Dendritic cell treated with granulocyte-macrophage colony-stimulating factor and Interleukin-4, amounts not matched to agents 40 ng/mL and 50 ng/mL, for 4 days (primary cell): ENCODE measurements around the gene IGFL2.
"Not testable (repeated sequence)": the region's sequence is repeated elsewhere in the genome, so short reads cannot be mapped to it uniquely, and the experiment has no call there.

Experiments
- H3K27ac Mint-ChIP-seq: one replicate; pipeline ENCODE4 v1.8.0; 2022; ENCODE audit warnings: mild to moderate bottlenecking, mixed read lengths
- H3K27me3 Mint-ChIP-seq: one replicate; pipeline ENCODE4 v1.8.0; 2022; ENCODE audit warnings: mild to moderate bottlenecking, mixed read lengths
- H3K36me3 Mint-ChIP-seq: one replicate; pipeline ENCODE4 v1.8.0; 2022; ENCODE audit warnings: low read depth, mixed read lengths
- H3K4me1 Mint-ChIP-seq: one replicate; pipeline ENCODE4 v1.8.0; 2022; ENCODE audit warnings: low read depth, mixed read lengths
- H3K4me3 Mint-ChIP-seq: one replicate; pipeline ENCODE4 v1.8.0; 2022; ENCODE audit warnings: mild to moderate bottlenecking, moderate library complexity, mixed read lengths
- H3K9me3 Mint-ChIP-seq: one replicate; pipeline ENCODE4 v1.8.0; 2022; ENCODE audit warnings: mixed read lengths
- intact Hi-C: fragments of 100-400 bp; cut with micrococcal nuclease; formaldehyde crosslinking; loops from one replicate; pipeline ENCODE4 v1.15.0; 2022

Gene IGFL2

DNA sequence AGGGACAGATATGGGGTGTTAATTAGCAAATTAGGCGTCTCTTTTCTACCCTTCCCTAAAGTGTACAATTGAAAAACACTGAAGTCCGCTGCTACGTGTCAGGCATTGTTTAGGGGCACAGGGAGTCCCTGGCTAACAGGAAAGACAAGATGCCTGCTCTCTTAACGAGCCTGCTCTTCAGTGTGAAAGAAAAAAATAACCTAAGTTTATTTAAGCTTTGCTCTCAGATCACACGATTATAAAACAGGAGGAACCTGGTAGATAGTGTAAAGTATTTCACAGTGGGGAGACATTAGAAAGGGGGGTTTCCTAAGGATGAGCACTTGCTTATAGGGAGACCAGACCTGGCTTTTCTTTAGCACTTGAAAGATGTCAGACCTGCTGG lies 38.7 kb downstream of the IGFL2 start:
- no peaks in the 10 kb centered on the region for H3K9me3 Mint-ChIP-seq
- intact Hi-C loops, result no loop called here
- no peak overlapping the region for H3K27ac Mint-ChIP-seq
- peaks cover 20% of the 10 kb centered on the region for H3K27me3 Mint-ChIP-seq
- no peaks in the 10 kb centered on the region for H3K36me3 Mint-ChIP-seq
- no peak overlapping the region for H3K4me3 Mint-ChIP-seq
- H3K4me1 Mint-ChIP-seq, result peaks cover 43% of the 10 kb centered on the region

DNA sequence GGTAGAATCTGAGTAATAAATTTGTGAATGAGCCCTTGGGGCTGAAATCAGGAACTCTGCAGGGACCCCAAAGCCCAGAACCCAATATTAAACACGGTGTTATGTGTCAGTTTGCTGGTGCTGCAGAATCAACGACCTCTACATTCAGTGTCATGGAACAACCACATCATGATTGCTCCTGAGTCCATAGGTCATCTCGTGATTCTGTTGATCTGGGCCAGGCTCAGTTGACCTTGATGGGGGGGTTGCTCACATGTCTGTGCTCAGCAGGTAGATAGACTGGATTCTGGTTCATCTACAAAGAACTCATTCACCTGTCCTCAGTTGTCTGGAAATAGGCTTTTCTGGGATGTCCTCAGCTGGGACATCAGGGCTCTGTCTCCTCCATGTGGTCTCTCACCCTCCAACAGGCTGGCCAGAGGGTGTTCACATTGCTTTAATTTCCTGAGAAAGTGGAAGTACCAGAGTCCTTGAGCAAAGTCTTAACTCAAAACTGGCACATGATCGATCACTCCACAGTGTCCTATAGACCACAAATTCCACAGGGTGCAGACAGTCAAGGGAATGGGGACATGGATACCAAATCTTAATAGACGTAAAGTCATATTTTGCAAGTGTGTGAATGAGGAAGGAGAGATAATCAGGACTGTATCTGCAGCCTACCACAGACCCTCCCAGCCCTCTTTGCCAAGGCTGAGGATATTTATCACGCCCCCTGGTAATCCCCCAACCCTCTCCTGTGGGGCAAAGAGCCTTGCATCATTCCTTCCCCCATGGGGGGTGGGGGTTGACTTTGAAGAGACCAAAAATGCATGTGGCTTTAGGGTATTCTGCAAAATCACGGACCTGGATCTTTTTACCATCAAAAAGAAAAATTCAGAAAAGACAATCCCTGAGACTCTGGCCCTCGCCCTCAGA lies 42.2 kb downstream of the IGFL2 start:
- H3K27ac Mint-ChIP-seq, result no peak overlapping the region
- intact Hi-C loops, result loop anchor here (1.0 to 2.0 kb wide), 2 partner anchors 108 to 161 kb away; no protein-coding TSS in a partner anchor
- peaks cover 18% of the 10 kb centered on the region for H3K27me3 Mint-ChIP-seq
- H3K36me3 Mint-ChIP-seq, result no peaks in the 10 kb centered on the region
- no peak overlapping the region for H3K4me3 Mint-ChIP-seq
- H3K4me1 Mint-ChIP-seq, result peaks cover 38% of the 10 kb centered on the region
- H3K9me3 Mint-ChIP-seq, result no peaks in the 10 kb centered on the region

DNA sequence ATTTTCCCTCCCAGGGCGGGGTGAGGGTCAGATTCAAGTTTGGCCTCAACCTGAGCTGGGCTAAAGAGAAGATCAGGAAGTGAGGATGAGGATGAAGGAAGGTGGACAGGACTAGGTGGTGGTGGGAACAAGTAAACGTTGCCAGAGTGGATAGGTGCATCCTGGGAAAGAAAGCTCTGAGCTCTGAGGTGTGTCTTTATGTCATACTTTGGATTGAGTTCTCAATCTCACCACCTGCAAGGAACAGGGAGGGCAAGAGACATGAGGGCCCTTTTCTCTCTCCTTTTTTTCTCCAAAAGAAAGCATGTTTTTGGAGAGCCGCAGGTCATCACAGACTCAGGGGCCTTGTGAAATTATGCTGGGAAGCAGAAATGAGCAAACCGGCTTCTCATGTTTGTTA lies 43.3 kb downstream of the IGFL2 start:
- Mint-ChIP-seq H3K27ac (no peak overlapping the region), H3K4me1 (peaks cover 32% of the 10 kb centered on the region), H3K36me3 (no peaks in the 10 kb centered on the region), H3K27me3 (peaks cover 21% of the 10 kb centered on the region), H3K4me3 (no peak overlapping the region), H3K9me3 (no peaks in the 10 kb centered on the region)
- intact Hi-C loops, result no loop called here

DNA sequence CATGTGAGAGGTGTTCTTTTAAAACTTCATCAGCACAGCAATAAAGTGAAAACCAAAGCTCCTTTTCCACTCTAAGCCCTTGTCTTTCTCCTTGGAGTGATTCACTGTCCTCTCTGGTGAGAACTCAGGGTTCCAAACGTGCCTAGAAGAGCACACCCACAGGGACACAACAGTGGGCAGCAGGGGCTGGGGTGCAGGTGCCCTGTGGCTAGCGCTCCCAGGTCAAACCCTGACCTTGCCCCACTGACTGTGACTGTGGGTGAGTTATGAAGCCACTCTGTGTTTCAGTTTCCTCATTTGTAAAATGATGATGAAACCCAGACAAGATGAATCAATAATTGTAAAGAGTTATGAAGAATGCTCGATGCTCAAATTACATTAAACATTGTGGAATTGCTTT lies 43.9 kb downstream of the IGFL2 start:
- Mint-ChIP-seq H3K36me3 (no peaks in the 10 kb centered on the region), H3K27me3 (peaks cover 27% of the 10 kb centered on the region), H3K4me3 (no peak overlapping the region), H3K9me3 (no peaks in the 10 kb centered on the region), H3K4me1 (peaks cover 32% of the 10 kb centered on the region), H3K27ac (no peak overlapping the region)
- intact Hi-C loops, result no loop called here

DNA sequence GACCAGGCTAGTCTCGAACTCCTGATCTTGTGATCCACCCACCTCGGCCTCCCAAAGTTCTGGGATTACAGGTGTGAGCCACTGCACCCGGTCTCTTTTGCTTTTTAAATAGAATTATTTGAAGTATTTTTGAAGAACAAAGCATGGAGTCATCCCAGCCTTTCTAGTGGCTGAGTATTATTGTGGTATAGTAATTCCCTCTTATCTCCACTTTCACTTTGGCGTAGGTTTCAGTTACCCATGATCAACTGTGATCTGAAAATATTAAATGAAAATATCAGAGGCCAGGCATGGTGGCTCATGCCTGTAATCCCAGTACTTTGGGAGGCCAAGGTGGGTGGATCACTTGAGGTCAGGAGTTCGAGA lies 44.6 kb downstream of the IGFL2 start:
- H3K9me3 Mint-ChIP-seq, intact Hi-C loops: not testable (repeated sequence)

GRCh38 chr19:46192992-46193650 lies 45.1 kb downstream of the IGFL2 start:
- intact Hi-C loops, result no loop called here
- peaks cover 32% of the 10 kb centered on the region for H3K4me1 Mint-ChIP-seq
- H3K36me3 Mint-ChIP-seq, result no peaks in the 10 kb centered on the region
- peak overlapping the region; percentile 27 for H3K4me3 Mint-ChIP-seq
- H3K27ac Mint-ChIP-seq, result peak overlapping the region; percentile 71
- peaks cover 30% of the 10 kb centered on the region for H3K27me3 Mint-ChIP-seq
- no peaks in the 10 kb centered on the region for H3K9me3 Mint-ChIP-seq

More for the DNA sequence above, 44.6 kb downstream of the IGFL2 start:
- Mint-ChIP-seq H3K27ac (peak overlapping the region; percentile 71), H3K4me1 (peaks cover 32% of the 10 kb centered on the region), H3K27me3 (peaks cover 30% of the 10 kb centered on the region)
- H3K4me3 Mint-ChIP-seq, H3K36me3 Mint-ChIP-seq: not testable (repeated sequence)

- Mint-ChIP-seq H3K4me3 (no peak overlapping the region), H3K27ac (no peak overlapping the region), H3K36me3 (no peaks in the 10 kb centered on the region), H3K4me1 (peaks cover 32% of the 10 kb centered on the region), H3K27me3 (peaks cover 26% of the 10 kb centered on the region), H3K9me3 (no peaks in the 10 kb centered on the region)
- intact Hi-C loops, result no loop called here
These were observed 45.6 kb downstream of the IGFL2 start for GRCh38 chr19:46193678-46194077.

GRCh38 chr19:46195104-46195503 lies 47.1 kb downstream of the IGFL2 start:
- H3K4me1 Mint-ChIP-seq, result peaks cover 28% of the 10 kb centered on the region
- H3K27me3 Mint-ChIP-seq, result peaks cover 21% of the 10 kb centered on the region
- H3K27ac Mint-ChIP-seq, result no peak overlapping the region
- intact Hi-C loops, result no loop called here
- no peaks in the 10 kb centered on the region for H3K36me3 Mint-ChIP-seq
- no peak overlapping the region for H3K4me3 Mint-ChIP-seq
- no peaks in the 10 kb centered on the region for H3K9me3 Mint-ChIP-seq

- H3K9me3 Mint-ChIP-seq, H3K4me3 Mint-ChIP-seq, H3K27ac Mint-ChIP-seq, H3K36me3 Mint-ChIP-seq, intact Hi-C loops: not testable (repeated sequence)
- peaks cover 20% of the 10 kb centered on the region for H3K27me3 Mint-ChIP-seq
- H3K4me1 Mint-ChIP-seq, result peaks cover 23% of the 10 kb centered on the region
These were observed 47.9 kb downstream of the IGFL2 start for GRCh38 chr19:46195919-46196318.

DNA sequence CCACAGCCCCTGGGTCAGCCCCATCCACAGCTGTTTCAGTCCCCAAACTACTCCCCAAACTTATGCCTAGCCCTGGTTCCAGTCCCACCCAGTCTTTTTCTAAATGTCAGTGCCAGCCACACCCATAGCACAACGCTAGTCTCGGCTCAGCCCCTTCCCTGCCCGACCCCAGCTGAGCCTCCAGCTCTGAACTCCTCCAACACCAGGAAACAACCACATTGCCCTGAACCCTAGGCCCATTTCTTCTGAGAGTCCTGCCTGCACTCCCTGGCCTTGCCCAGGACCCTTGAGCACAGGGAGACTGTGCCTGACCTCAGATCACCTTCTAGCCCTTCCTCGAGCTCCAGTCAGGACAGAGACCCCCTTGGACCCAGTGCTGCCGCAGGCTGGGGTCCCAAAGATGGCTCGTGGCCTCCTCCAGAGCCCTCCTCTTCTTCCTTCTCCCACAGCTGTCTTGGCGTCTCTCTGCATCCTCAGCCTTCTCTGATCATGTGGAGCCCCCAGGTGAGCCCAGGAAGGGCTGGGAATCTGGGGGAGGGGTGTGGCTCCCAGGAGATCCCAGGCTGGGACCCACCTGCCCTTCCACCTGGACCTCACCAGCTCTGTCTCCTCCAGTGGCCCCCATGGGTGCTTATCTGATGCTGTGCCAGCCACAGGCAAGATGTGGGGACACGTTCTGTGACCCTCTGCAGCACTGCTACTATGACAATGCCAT lies 48.5 kb downstream of the IGFL2 start:
- Mint-ChIP-seq H3K27ac (no peak overlapping the region), H3K27me3 (peaks cover 24% of the 10 kb centered on the region), H3K36me3 (no peaks in the 10 kb centered on the region), H3K4me3 (no peak overlapping the region), H3K4me1 (peaks cover 18% of the 10 kb centered on the region), H3K9me3 (no peaks in the 10 kb centered on the region)
- intact Hi-C loops, result no loop called here

GRCh38 chr19:46197314-46198070 lies 49.5 kb downstream of the IGFL2 start:
- Mint-ChIP-seq H3K27ac (no peak overlapping the region), H3K4me3 (no peak overlapping the region), H3K36me3 (no peaks in the 10 kb centered on the region), H3K27me3 (peaks cover 33% of the 10 kb centered on the region), H3K4me1 (peaks cover 13% of the 10 kb centered on the region), H3K9me3 (no peaks in the 10 kb centered on the region)
- intact Hi-C loops, result no loop called here

DNA sequence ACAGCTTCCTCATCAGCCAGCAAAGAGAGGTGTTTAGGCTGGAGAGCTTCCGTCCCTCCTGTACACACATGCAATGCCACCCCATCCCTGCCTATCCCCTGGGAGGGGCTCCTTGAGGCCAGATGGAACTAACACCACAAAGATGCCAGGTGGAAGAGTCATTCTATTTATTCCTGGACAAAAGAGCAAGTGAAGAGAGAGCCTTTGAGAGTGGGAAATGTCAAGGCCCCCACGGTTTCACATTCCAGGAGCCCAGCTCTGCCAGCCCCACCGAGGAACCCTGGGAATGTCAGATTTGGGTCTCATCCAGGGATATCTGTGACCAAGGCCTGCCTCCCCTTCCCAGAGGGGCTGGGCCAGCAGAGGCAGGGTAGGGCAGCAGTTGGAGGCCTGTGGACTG lies 50.7 kb downstream of the IGFL2 start:
- no peak overlapping the region for H3K27ac Mint-ChIP-seq
- H3K9me3 Mint-ChIP-seq, result no peaks in the 10 kb centered on the region
- no peaks in the 10 kb centered on the region for H3K36me3 Mint-ChIP-seq
- H3K4me1 Mint-ChIP-seq, result peaks cover 2% of the 10 kb centered on the region
- no peak overlapping the region for H3K4me3 Mint-ChIP-seq
- intact Hi-C loops, result no loop called here
- H3K27me3 Mint-ChIP-seq, result peaks cover 40% of the 10 kb centered on the region

- Mint-ChIP-seq H3K36me3 (no peaks in the 10 kb centered on the region), H3K27me3 (peaks cover 35% of the 10 kb centered on the region), H3K9me3 (no peaks in the 10 kb centered on the region), H3K4me3 (no peak overlapping the region), H3K27ac (no peak overlapping the region), H3K4me1 (no peaks in the 10 kb centered on the region)
- intact Hi-C loops, result no loop called here
These were observed 53.6 kb downstream of the IGFL2 start for GRCh38 chr19:46201454-46202310.
